Esophagus muscularis mucosa (tissue), 4 donors: ENCODE data around the gene CCSAP.

ENCODE experiments used
- EP300 ChIP-seq: sonication (generic); formaldehyde crosslinking; IDR thresholded peaks from one replicate; pipeline ENCODE4 v1.6.1; 2017; ENCODE audit warnings: antibody characterized with exemption
- POLR2A ChIP-seq: fragments of 450-650 bp; IDR thresholded peaks from one replicate; pipeline ENCODE4 v1.6.1; 2017; ENCODE audit warnings: antibody characterized with exemption, moderate library complexity, mild to moderate bottlenecking, low read depth
- POLR2AphosphoS5 ChIP-seq, 2 donors: sonication (generic); formaldehyde crosslinking; IDR thresholded peaks; one replicate each; pipeline ENCODE4 v1.6.1; 2017; ENCODE audit warnings: antibody characterized with exemption in 2 of 2
- TF ChIP-seq, protein P1 (sequence below), 3 experiments: fragments of 200-600 bp in 2 of 3; fragments of 450-650 bp in 1 of 3; sonication (generic) in 2 of 3; IDR thresholded peaks; one replicate each; pipeline ENCODE4 v1.5.1; 2017 to 2019; ENCODE audit warnings: antibody characterized with exemption in 3 of 3, mild to moderate bottlenecking in 2 of 3, moderate library complexity in 1 of 3

DNA sequence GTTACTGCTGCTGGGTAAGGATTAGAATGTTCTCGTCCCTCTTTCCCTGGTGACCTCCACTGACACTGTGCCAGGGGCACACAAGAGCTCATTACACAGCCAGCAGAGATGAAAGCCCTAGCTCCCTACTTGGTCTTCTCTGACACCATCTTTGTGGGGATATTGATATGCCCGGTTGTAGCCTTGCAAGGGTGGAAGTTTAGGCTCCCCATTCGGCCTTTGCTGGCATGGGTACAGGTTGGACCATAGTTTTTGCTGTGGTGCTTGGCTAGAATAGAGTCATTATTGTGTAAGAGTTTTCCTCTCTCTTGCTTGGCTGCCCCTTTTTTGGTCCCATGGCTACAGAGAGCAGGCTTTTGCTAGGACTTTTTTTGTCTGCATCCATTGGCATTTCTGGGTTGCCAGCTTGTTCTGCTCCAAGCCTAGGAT, 59.6 kb downstream of the CCSAP start:
- TF ChIP-seq, protein P1, sequence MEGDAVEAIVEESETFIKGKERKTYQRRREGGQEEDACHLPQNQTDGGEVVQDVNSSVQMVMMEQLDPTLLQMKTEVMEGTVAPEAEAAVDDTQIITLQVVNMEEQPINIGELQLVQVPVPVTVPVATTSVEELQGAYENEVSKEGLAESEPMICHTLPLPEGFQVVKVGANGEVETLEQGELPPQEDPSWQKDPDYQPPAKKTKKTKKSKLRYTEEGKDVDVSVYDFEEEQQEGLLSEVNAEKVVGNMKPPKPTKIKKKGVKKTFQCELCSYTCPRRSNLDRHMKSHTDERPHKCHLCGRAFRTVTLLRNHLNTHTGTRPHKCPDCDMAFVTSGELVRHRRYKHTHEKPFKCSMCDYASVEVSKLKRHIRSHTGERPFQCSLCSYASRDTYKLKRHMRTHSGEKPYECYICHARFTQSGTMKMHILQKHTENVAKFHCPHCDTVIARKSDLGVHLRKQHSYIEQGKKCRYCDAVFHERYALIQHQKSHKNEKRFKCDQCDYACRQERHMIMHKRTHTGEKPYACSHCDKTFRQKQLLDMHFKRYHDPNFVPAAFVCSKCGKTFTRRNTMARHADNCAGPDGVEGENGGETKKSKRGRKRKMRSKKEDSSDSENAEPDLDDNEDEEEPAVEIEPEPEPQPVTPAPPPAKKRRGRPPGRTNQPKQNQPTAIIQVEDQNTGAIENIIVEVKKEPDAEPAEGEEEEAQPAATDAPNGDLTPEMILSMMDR (IDR thresholded peaks at IDR 0.05), result no peak
- TF ChIP-seq POLR2AphosphoS5 (IDR thresholded peaks at IDR 0.05) (no peak), EP300 (no peak), POLR2A (no peak)
